ENCODE results near the gene SLC38A4. TPM values are rescaled to one million over a fixed set of nuclear protein-coding genes. Genes with fewer than 3 reads are reported as not detected.
A peak's percentile ranks its signal among the peaks of the same experiment; 100 is the strongest.

SLC38A4 gene
- total RNA-seq, 2 experiments from 2014 or later, result not detected

- ChIA-PET CTCF (interaction anchor here (0.9 kb wide), 1 partner anchor 506 kb away, joined by 3 read pairs; no protein-coding TSS in a partner anchor), POLR2A (no interaction called here)
- peaks cover 10% of the 10 kb centered on the region for H3K27me3 Mint-ChIP-seq
- no peak overlapping the region for H3K4me3 Mint-ChIP-seq
- DNase-seq (no peak), ATAC-seq (no peak)
- intact Hi-C loops (cut with DNase I, micrococcal nuclease), result no loop called here
- H3K4me1 Mint-ChIP-seq, result peaks cover 5% of the 10 kb centered on the region
- no peaks in the 10 kb centered on the region for H3K9me3 Mint-ChIP-seq (ENCODE audit: low read depth)
- no peak overlapping the region for H3K27ac Mint-ChIP-seq
- H3K36me3 Mint-ChIP-seq (ENCODE audit: low read depth), result no peaks in the 10 kb centered on the region
Measured at GRCh38 chr12:46808955-46809697, 16.7 kb downstream of the SLC38A4 start.

DNA sequence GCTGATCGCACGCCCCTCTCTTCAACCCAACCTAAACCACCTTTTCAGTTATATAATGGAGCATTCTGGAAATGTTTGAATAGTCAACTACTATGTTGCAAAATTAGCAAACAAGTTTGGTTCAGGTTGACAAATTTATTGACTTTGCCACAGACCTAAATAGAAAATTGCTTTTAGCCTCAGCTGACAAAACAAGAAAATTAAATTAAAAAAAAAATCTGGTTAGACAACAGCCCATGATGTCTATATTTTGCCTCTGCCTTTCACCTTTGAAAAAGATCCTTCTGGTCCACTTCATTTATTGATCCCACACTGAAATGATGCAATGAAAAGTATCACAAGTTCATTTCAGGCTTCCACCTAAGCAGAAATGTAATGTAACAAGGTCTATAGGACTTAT is 17.5 kb downstream of the SLC38A4 start:
- ChIA-PET CTCF (interaction anchor here (0.9 kb wide), 1 partner anchor 505 kb away, joined by 3 read pairs; no protein-coding TSS in a partner anchor), POLR2A (no interaction called here)
- H3K27ac Mint-ChIP-seq, result no peak overlapping the region
- H3K9me3 Mint-ChIP-seq (ENCODE audit: low read depth), result no peaks in the 10 kb centered on the region
- no peaks in the 10 kb centered on the region for H3K36me3 Mint-ChIP-seq (ENCODE audit: low read depth)
- peaks cover 5% of the 10 kb centered on the region for H3K4me1 Mint-ChIP-seq
- peaks cover 10% of the 10 kb centered on the region for H3K27me3 Mint-ChIP-seq
- intact Hi-C loops (cut with DNase I, micrococcal nuclease), result no loop called here
- DNase-seq, result no peak
- ATAC-seq, result no peak
- H3K4me3 Mint-ChIP-seq, result no peak overlapping the region

- intact Hi-C loops (cut with DNase I, micrococcal nuclease), result no loop called here
- ChIA-PET POLR2A (no interaction called here), CTCF (interaction anchor here (0.6 kb wide), 1 partner anchor 702 kb away, joined by 5 read pairs; no protein-coding TSS in a partner anchor)
- ATAC-seq (no peak), DNase-seq (no peak)
- Mint-ChIP-seq H3K4me1 (no peaks in the 10 kb centered on the region), H3K9me3 (ENCODE audit: low read depth) (no peaks in the 10 kb centered on the region), H3K27ac (no peak overlapping the region), H3K27me3 (peaks cover 17% of the 10 kb centered on the region), H3K4me3 (no peak overlapping the region), H3K36me3 (ENCODE audit: low read depth) (no peaks in the 10 kb centered on the region)
Measured at GRCh38 chr12:46804054-46804453, 21.7 kb downstream of the SLC38A4 start.

DNA sequence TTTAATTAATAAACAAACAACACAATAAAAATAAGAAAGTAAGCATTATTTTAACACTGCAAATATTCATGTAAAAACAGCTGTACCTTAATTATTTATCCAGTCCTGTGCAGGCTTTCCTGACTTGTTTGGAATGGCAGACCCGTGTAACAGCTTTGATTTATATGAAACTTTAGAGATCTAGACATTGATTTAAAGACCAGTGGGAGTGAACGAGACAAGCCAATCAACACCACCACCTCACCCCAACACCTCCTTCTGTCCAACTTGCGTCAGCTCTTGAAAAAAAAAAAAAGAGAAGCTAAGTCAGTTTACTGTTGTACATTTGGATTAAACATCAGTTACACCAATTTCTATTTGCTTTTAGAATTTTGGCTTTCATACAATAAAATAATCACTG is 22.3 kb downstream of the SLC38A4 start:
- ChIA-PET CTCF (interaction anchor here (0.6 to 1.6 kb wide), 2 partner anchors 27 to 701 kb away, joined by 3 to 5 read pairs; no protein-coding TSS in a partner anchor), POLR2A (no interaction called here)
- no peaks in the 10 kb centered on the region for H3K4me1 Mint-ChIP-seq

DNA sequence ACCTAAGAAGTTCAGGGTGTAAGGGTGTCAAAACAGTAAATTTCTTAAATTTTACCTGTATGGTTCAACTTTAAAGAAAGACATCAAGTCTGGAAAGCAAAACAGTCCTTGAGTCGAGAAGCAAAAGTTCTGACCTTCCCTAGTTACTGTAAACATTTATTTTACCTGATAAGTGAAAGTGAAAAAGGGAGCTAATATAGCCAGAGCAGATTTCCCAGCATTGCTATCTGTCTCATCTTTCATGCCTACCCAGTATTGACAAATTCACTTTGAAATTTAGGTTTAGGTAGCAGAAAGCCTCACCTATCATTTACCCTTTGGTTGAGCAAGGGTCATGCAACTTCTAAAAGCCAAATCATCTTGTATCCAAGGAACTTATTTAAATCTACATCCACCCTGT is 24.5 kb downstream of the SLC38A4 start:
- ATAC-seq, result no peak
- Mint-ChIP-seq H3K4me3 (no peak overlapping the region), H3K27ac (no peak overlapping the region), H3K36me3 (ENCODE audit: low read depth) (no peaks in the 10 kb centered on the region), H3K27me3 (peaks cover 16% of the 10 kb centered on the region), H3K4me1 (no peaks in the 10 kb centered on the region), H3K9me3 (ENCODE audit: low read depth) (no peaks in the 10 kb centered on the region)
- CTCF ChIA-PET, result interaction anchor here (0.8 kb wide), 1 partner anchor 102 kb away, joined by 3 read pairs; no protein-coding TSS in a partner anchor
- no peak for DNase-seq
- POLR2A ChIA-PET, result no interaction called here
- intact Hi-C loops (cut with DNase I, micrococcal nuclease), result no loop called here

More for the DNA sequence above, 22.3 kb downstream of the SLC38A4 start:
- Mint-ChIP-seq H3K27ac (no peak overlapping the region), H3K9me3 (ENCODE audit: low read depth) (no peaks in the 10 kb centered on the region), H3K36me3 (ENCODE audit: low read depth) (no peaks in the 10 kb centered on the region), H3K27me3 (peaks cover 17% of the 10 kb centered on the region), H3K4me3 (no peak overlapping the region)
- intact Hi-C loops (cut with DNase I, micrococcal nuclease), result no loop called here
- ATAC-seq (no peak), DNase-seq (no peak)

DNA sequence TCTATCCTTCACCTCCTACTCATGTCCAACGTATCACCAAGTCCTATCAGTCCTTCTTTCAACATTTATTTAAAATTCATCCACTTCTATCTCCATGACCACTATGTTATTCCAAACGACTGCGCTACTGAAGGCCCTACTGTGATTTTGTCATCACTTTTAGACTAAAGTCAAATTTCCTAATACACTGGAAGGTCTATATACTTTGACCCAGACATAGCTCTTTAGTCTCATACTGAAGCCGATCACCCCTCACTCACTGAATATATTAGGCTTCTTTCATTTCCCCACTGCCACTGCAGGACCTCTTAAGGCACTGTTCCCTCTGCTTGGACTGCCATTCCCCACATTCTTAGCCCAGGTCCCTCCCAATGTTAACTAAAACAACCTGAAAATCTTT is 25.6 kb downstream of the SLC38A4 start:
- Mint-ChIP-seq H3K4me3 (no peak overlapping the region), H3K9me3 (ENCODE audit: low read depth) (no peaks in the 10 kb centered on the region), H3K27me3 (peaks cover 9% of the 10 kb centered on the region), H3K4me1 (no peaks in the 10 kb centered on the region), H3K27ac (no peak overlapping the region), H3K36me3 (ENCODE audit: low read depth) (no peaks in the 10 kb centered on the region)
- intact Hi-C loops (cut with DNase I, micrococcal nuclease), result no loop called here
- no peak for ATAC-seq
- POLR2A ChIA-PET, result no interaction called here
- no peak for DNase-seq
- CTCF ChIA-PET, result no interaction called here

DNA sequence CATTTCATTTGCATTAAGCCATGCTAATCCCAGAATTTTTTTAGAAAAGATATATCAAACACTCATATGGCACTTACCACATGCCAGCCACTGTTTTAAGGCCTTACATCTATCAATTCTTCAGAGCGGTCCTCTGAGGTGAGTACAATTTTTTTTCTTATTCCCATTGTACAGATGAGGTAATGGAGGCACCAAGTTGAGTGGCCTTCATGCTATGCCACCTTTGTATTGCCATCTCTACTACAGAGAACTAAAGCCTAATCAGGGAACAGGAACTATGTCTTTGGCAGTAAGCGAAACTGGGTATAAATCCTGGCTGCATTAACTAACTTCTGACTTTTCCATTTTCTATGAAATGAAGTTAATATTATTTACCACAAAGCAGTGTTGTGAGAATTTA is 27.1 kb downstream of the SLC38A4 start:
- no peaks in the 10 kb centered on the region for H3K36me3 Mint-ChIP-seq (ENCODE audit: low read depth)
- CTCF ChIA-PET, result no interaction called here
- H3K27ac Mint-ChIP-seq, result no peak overlapping the region
- intact Hi-C loops (cut with DNase I, micrococcal nuclease), result no loop called here
- H3K27me3 Mint-ChIP-seq, result peaks cover 9% of the 10 kb centered on the region
- no peak for DNase-seq
- H3K4me1 Mint-ChIP-seq, result peaks cover 4% of the 10 kb centered on the region
- H3K4me3 Mint-ChIP-seq, result no peak overlapping the region
- no peak for ATAC-seq
- POLR2A ChIA-PET, result no interaction called here
- no peaks in the 10 kb centered on the region for H3K9me3 Mint-ChIP-seq (ENCODE audit: low read depth)

DNA sequence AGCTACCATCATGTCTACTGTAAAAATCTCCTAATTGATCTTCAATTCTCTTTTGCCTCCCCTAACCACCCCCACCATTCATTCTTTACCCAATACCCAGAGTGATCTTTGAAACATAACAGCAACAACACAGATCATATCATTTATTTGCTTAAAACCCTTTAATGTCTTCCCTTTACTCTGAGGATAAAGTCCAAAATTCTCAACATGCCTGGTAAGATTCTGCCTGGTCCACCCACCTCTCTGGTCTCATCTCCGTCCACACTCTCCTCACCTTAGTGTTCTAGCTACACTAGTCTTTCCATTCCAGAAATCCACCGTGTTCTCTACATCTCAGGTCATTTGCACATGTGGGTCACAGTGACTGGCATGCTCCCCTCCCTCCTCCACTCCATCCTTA is 27.7 kb downstream of the SLC38A4 start:
- ChIA-PET POLR2A (no interaction called here), CTCF (no interaction called here)
- H3K36me3 Mint-ChIP-seq (ENCODE audit: low read depth), result no peaks in the 10 kb centered on the region
- ATAC-seq (no peak), DNase-seq (no peak)
- peaks cover 4% of the 10 kb centered on the region for H3K4me1 Mint-ChIP-seq
- no peak overlapping the region for H3K4me3 Mint-ChIP-seq
- no peak overlapping the region for H3K27ac Mint-ChIP-seq
- intact Hi-C loops (cut with DNase I, micrococcal nuclease), result no loop called here
- peaks cover 9% of the 10 kb centered on the region for H3K27me3 Mint-ChIP-seq
- no peaks in the 10 kb centered on the region for H3K9me3 Mint-ChIP-seq (ENCODE audit: low read depth)

DNA sequence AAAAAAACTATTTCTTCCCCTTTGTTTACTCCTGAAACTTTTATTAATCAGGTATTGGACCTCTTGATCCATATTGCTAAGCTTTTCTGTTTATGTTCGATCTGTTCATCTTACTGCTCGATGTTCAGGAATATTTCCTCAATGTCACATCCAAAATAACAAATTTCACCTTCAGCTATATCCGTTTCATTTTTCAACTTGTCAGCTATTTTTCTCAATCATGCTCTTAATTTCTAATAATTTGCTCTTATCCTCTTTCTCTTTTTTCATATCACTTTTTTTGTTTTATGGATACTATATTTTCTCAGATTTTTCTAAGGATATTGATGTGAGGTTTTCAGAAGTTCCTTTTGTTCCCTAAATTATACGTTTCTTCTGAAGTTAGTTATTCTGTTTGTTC is 29.8 kb downstream of the SLC38A4 start:
- no peaks in the 10 kb centered on the region for H3K36me3 Mint-ChIP-seq (ENCODE audit: low read depth)
- intact Hi-C loops (cut with DNase I, micrococcal nuclease), result no loop called here
- no peak overlapping the region for H3K4me3 Mint-ChIP-seq
- peaks cover 8% of the 10 kb centered on the region for H3K27me3 Mint-ChIP-seq
- ChIA-PET CTCF (interaction anchor here (0.6 kb wide), 1 partner anchor 682 kb away, joined by 3 read pairs; no protein-coding TSS in a partner anchor), POLR2A (no interaction called here)
- H3K4me1 Mint-ChIP-seq, result peaks cover 4% of the 10 kb centered on the region
- no peak overlapping the region for H3K27ac Mint-ChIP-seq
- DNase-seq, result no peak
- no peaks in the 10 kb centered on the region for H3K9me3 Mint-ChIP-seq (ENCODE audit: low read depth)
- no peak for ATAC-seq

GRCh38 chr12:46794593-46795190 is 31.1 kb downstream of the SLC38A4 start:
- Mint-ChIP-seq H3K4me1 (peaks cover 4% of the 10 kb centered on the region), H3K9me3 (ENCODE audit: low read depth) (no peaks in the 10 kb centered on the region), H3K27ac (no peak overlapping the region), H3K4me3 (no peak overlapping the region), H3K27me3 (peaks cover 2% of the 10 kb centered on the region), H3K36me3 (ENCODE audit: low read depth) (no peaks in the 10 kb centered on the region)
- DNase-seq (peak; percentile 10), ATAC-seq (peak; percentile 90)
- intact Hi-C loops (cut with DNase I, micrococcal nuclease), result no loop called here
- CTCF ChIA-PET, result interaction anchor here (0.8 kb wide), 1 partner anchor 473 kb away, joined by 3 read pairs; no protein-coding TSS in a partner anchor
- POLR2A ChIA-PET, result no interaction called here

GRCh38 chr12:46792925-46793324 is 32.9 kb downstream of the SLC38A4 start:
- intact Hi-C loops (cut with DNase I, micrococcal nuclease), result no loop called here

DNA sequence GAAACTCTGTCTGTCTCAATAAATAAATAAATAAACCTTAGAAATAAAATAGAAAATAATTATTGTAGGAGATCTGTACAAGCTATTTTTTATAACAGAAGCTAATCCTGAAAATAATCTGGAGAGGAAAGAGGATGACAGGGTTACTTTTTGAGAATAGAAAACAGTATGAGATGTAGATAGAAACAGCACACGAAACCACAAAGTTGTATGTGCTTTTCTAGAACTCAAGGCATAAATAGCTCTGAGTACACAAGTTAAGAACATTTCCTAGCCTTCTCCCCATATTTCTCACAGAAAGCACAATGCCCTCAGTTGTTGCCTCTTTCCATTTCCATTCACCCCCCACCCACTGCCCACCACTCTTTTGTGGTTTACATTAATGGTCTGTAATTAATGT is 35.7 kb downstream of the SLC38A4 start:
- no peak for DNase-seq
- no peaks in the 10 kb centered on the region for H3K9me3 Mint-ChIP-seq (ENCODE audit: low read depth)
- POLR2A ChIA-PET, result no interaction called here
- H3K27ac Mint-ChIP-seq, result no peak overlapping the region
- H3K27me3 Mint-ChIP-seq, result peaks cover 5% of the 10 kb centered on the region
- CTCF ChIA-PET, result interaction anchor here (0.6 kb wide), 1 partner anchor 161 kb away, joined by 3 read pairs; no protein-coding TSS in a partner anchor
- H3K36me3 Mint-ChIP-seq (ENCODE audit: low read depth), result no peaks in the 10 kb centered on the region
- no peak overlapping the region for H3K4me3 Mint-ChIP-seq
- no peak for ATAC-seq
- peaks cover 12% of the 10 kb centered on the region for H3K4me1 Mint-ChIP-seq
- intact Hi-C loops (cut with DNase I, micrococcal nuclease), result no loop called here

More at GRCh38 chr12:46792925-46793324, 32.9 kb downstream of the SLC38A4 start:
- Mint-ChIP-seq H3K27me3 (peaks cover 2% of the 10 kb centered on the region), H3K36me3 (ENCODE audit: low read depth) (no peaks in the 10 kb centered on the region), H3K4me1 (peaks cover 11% of the 10 kb centered on the region), H3K4me3 (no peak overlapping the region), H3K9me3 (ENCODE audit: low read depth) (no peaks in the 10 kb centered on the region), H3K27ac (no peak overlapping the region)
- POLR2A ChIA-PET, result no interaction called here
- DNase-seq (no peak), ATAC-seq (no peak)
- CTCF ChIA-PET, result no interaction called here
